HG03175 (cell line): Measurements from ENCODE around the gene NECTIN4.
A peak's percentile ranks its signal among the peaks of the same experiment; 100 is the strongest.
"Not testable (repeated sequence)": the region's sequence is repeated elsewhere in the genome, so short reads cannot be mapped to it uniquely, and the experiment has no call there.

ENCODE experiments used
- ATAC-seq: cut with Tn5 transposase; IDR thresholded peaks from one replicate; pipeline ENCODE4 v1.9.1; 2021; ENCODE audit warnings: mild to moderate bottlenecking, moderate library complexity; ENCODE audit not compliant: unreplicated experiment

Gene NECTIN4

DNA sequence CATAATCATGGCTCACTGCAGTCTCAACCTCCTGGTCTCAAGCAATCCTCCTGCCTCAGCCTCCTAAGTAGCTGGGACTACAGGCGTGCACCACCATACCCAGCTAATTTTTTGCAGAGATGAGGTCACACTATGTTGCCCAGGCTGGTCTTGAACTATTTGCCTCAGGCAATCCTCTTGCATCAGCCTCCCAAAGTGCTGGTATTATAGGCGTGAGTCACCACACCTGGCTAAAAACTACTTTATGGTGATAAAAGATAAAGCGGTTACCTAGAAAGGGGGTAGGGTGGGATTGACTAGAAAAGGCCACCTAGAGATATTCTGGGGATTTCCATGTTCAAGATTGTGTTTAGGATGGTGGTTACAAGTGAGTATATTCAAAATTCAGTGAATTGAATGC is 55.6 kb downstream of the NECTIN4 start:
- ATAC-seq, result no peak

DNA sequence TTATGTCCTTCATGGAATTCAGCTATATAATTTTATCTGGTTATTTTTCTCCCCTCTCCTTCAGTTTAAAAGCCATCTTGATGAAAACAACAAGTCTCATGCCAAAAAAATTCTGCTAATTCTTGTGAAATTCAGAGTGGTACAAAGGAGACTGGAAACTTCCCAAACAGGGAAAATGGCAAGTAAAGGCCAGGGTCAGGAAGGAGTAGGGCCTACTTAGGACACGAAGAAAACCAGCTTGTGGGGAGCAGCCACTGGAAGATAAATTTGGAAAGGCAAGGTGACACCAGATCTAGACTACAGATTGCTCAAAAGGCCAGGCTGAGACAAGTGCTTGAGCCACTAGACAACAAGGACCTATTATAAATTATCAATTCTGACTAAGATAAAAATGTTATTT is 56.9 kb downstream of the NECTIN4 start:
- ATAC-seq, result no peak

DNA sequence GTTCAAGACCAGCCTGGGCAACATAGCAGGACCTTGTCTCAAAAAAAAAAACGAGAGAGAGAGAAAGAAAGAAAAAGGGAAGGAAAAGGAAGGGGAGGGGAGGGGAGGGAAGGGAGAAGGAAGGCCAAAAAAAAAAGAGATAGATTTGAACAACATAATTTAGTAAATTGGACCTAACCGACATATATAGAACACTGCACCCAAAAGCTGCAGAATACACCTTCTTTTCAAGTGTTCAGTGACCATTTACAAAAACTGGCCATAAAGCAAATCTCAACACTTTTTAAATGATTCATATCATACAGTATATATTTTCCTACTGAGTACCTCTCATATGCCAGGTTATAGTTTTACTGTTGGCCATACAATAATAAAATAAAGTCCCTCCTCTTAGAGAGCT is 57.5 kb downstream of the NECTIN4 start:
- no peak for ATAC-seq

DNA sequence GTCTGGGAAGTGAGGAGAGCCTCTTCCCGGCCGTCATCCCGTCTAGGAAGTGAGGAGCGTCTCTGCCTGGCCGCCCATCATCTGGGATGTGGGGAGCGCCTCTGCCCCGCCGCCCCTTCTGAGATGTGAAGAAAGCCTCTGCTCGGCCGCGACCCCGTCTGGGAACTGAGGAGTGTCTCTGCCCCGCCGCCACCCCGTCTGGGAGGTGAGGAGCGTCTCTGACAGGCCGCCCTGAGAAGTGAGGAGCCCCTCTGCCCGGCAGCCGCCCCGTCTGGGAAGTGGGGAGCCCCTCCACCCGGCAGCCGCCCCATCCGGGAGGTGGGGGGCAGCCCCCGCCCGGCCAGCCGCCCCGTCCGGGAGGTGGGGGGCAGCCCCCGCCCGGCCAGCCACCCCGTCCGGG is 59.9 kb downstream of the NECTIN4 start:
- ATAC-seq, result not testable (repeated sequence)

DNA sequence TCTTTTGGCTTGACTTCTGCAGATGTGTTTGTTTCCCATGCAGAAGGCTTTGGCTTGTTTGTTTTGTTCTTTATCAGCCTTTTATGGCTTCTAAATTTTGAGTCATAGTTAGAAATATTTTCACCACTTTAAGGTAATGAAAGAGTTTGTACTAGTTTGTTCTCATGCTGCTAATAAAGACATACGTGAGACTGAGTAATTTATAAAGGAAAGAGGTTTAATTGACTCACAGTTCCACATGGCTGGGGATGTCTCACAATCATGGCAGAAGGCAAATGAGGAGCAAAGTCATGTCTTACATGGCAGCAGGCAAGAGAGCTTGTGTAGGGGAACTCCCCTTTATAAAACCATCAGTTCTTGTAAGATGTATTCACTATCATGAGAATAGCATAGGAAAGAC is 62.4 kb downstream of the NECTIN4 start:
- not testable (repeated sequence) for ATAC-seq

DNA sequence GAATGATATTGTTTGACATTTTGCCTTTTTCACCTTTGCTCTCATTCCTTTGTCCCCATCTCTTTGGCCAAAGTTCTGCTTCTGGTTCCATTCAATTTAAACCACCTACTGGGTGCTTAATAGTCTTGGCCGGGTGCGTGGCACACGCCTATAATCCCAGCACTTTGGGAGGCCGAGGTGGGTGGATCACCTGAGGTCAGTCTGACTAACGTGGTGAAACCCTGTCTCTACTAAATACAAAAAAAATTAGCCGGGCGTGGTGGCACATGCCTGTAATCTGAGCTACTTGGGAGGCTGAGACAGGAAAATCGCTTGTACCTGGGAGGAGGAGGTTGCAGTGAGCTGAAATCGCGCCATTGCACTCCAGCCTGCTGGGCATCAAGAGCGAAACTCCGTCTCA is 66.9 kb downstream of the NECTIN4 start:
- not testable (repeated sequence) for ATAC-seq

DNA sequence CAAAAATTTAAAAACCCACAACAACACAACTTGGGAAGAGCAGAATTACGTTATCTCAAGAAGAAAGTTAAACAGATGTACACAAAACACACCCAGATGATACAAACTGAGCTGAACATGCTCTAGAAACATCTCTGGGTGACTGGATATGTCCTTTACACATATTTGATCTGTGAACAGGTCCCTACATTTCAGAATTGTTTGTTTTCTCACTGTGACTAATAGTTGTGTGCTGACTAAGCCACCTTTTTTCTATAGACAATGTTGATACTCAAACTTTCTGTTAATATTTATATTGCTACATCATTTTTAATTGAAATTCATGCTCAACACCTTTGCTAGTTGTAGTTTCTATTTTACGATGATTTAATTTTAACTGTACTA is 67.4 kb downstream of the NECTIN4 start:
- ATAC-seq, result no peak

DNA sequence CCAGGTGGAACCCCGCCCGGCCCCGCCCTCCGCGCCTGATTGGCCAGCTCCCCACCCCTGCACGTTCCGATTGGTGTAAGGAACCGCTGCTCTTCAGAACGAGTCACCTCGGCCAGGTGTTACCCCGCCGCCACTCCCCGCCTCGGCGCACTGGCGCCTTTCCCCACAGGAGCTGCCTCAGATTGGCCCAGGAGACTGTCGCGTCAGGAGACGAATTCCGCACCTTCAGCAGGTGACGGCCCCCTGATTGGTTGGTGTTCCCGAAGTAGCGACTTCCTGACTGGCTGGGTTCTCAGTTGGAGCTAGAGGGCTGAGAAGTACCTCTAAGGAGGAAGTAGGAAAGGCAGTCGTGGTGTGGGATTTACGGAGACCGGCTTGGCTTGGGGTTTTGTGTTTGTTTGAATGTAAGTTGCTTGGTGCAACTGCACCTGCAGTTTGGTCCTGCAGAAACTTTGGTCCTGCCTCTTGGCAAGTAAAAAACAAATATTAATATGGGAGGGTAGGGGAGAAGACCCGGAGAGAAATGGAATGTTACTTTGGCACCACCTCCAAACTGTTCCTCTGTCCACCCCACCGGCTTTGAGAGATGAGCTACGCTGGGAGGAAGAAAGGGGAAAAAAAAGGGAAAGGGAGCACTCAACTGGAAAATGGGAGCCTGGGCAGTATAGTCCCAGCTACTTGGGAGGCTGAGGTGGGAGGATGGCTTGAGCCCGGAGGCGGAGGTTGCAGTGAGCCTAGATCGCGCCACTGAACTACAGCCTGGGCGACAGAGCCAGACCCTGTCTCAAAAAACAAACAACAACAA is 68.0 kb downstream of the NECTIN4 start:
- peak; percentile 87 for ATAC-seq
